Loucy (cell line): Measurements from ENCODE around the gene VSIG1.

Source experiments
- H2AFZ ChIP-seq: fragments of 200-600 bp; sonication (generic); 2 replicates; pipeline ENCODE4 v1.6.0; 2016; ENCODE audit warnings: antibody characterized with exemption, mild to moderate bottlenecking, low read length, moderate library complexity
- H3F3A ChIP-seq: fragments of 200-600 bp; 2 replicates; pipeline ENCODE4 v1.6.0; 2016; ENCODE audit warnings: antibody characterized with exemption, low read depth, mild to moderate bottlenecking
- H3K27me3 ChIP-seq: fragments of 200-600 bp; sonication (generic); 2 replicates; pipeline ENCODE4 v1.6.1; 2014; ENCODE audit warnings: low read length, mild to moderate bottlenecking; ENCODE audit not compliant: insufficient read depth, poor library complexity, severe bottlenecking
- H3K36me3 ChIP-seq: fragments of 200-600 bp; sonication (generic); 2 replicates; pipeline ENCODE4 v1.6.1; 2016; ENCODE audit warnings: low read length; ENCODE audit not compliant: insufficient read depth
- H3K4me1 ChIP-seq: fragments of 200-600 bp; sonication (generic); 2 replicates; pipeline ENCODE4 v1.5.1; 2014; ENCODE audit warnings: low read length, mild to moderate bottlenecking; ENCODE audit not compliant: insufficient read depth, poor library complexity, severe bottlenecking
- H3K4me2 ChIP-seq: fragments of 200-600 bp; sonication (generic); 2 replicates; pipeline ENCODE4 v1.6.0; 2014; ENCODE audit warnings: antibody characterized with exemption, low read length, low read depth, mild to moderate bottlenecking; ENCODE audit not compliant: poor library complexity, severe bottlenecking
- H3K4me3 ChIP-seq: fragments of 200-600 bp; sonication (generic); 2 replicates; pipeline ENCODE4 v1.5.1; 2014; ENCODE audit warnings: low read length, mild to moderate bottlenecking, mixed read lengths; ENCODE audit not compliant: poor library complexity, severe bottlenecking
- H3K79me2 ChIP-seq: fragments of 200-600 bp; sonication (generic); 2 replicates; pipeline ENCODE4 v1.6.1; 2014; ENCODE audit warnings: low read length; ENCODE audit not compliant: insufficient read depth
- H3K9ac ChIP-seq: fragments of 200-600 bp; sonication (generic); 2 replicates; pipeline ENCODE4 v1.6.0; 2014; ENCODE audit warnings: mild to moderate bottlenecking, low read depth, low read length, moderate library complexity; ENCODE audit not compliant: poor library complexity, severe bottlenecking
- H3K9me2 ChIP-seq: fragments of 200-600 bp; sonication (generic); replicated peaks from 2 replicates; pipeline ENCODE4 v1.6.1; 2016; ENCODE audit warnings: low read depth, low read length, mixed read lengths
- H3K9me3 ChIP-seq: fragments of 200-600 bp; sonication (generic); 2 replicates; pipeline ENCODE4 v1.6.1; 2014; ENCODE audit warnings: mild to moderate bottlenecking, antibody characterized with exemption, low read length, low read depth; ENCODE audit not compliant: insufficient read depth
- H4K20me1 ChIP-seq: fragments of 200-600 bp; sonication (generic); 2 replicates; pipeline ENCODE4 v1.6.0; 2014; ENCODE audit warnings: antibody characterized with exemption, low read length, mild to moderate bottlenecking; ENCODE audit not compliant: insufficient read depth, poor library complexity, severe bottlenecking
- EZH2phosphoT487 ChIP-seq: fragments of 200-600 bp; IDR thresholded peaks from 2 replicates; pipeline ENCODE4 v1.6.1; 2018; ENCODE audit warnings: antibody characterized with exemption, mild to moderate bottlenecking, moderate library complexity, borderline replicate concordance
- TF ChIP-seq, protein P1 (sequence below): fragments of 200-600 bp; sonication (generic); conservative IDR thresholded peaks from 2 replicates; pipeline ENCODE4 v1.5.1; 2014; ENCODE audit warnings: mild to moderate bottlenecking, antibody characterized with exemption, low read length

The VSIG1 gene

DNA sequence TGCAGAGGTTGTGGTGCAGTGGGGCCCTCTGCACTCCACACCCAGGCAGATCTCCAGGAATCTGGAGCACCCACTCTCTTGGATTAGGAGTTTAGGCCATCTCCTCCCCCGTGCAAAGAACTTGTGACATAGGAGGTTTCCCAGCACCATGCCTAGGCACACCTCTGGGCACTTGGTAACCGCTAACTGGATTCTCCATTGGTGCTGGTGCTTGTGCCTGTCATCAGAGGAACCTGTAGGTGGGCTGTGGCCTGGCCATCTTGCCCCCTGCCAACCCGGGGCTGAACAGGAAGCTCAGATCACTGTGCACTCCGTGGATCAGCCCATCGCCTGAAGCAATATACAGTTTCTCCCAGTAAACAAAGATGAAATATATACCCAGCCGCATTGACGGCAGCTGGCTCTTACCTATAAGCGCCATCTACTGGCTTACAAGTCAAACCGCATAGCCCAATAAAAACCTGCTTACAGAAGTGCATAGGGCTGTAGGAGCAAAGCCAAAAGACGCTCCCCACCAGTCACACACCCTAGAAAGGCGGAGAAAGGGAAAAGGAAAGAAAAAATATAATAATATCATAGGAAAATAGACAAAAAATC is 43.5 kb upstream of the VSIG1 start:
- no peak for TF ChIP-seq EZH2phosphoT487
- TF ChIP-seq, protein P1, sequence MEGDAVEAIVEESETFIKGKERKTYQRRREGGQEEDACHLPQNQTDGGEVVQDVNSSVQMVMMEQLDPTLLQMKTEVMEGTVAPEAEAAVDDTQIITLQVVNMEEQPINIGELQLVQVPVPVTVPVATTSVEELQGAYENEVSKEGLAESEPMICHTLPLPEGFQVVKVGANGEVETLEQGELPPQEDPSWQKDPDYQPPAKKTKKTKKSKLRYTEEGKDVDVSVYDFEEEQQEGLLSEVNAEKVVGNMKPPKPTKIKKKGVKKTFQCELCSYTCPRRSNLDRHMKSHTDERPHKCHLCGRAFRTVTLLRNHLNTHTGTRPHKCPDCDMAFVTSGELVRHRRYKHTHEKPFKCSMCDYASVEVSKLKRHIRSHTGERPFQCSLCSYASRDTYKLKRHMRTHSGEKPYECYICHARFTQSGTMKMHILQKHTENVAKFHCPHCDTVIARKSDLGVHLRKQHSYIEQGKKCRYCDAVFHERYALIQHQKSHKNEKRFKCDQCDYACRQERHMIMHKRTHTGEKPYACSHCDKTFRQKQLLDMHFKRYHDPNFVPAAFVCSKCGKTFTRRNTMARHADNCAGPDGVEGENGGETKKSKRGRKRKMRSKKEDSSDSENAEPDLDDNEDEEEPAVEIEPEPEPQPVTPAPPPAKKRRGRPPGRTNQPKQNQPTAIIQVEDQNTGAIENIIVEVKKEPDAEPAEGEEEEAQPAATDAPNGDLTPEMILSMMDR, result peak; percentile 65
- Histone ChIP-seq H3K9ac (peak overlapping the region; percentile 63), H3K4me3 (no peak overlapping the region), H4K20me1 (no peaks in the 10 kb centered on the region), H3K36me3 (no peaks in the 10 kb centered on the region), H3K4me1 (no peaks in the 10 kb centered on the region), H3K9me3 (no peaks in the 10 kb centered on the region), H3K4me2 (peak overlapping the region; percentile 47), H2AFZ (peak overlapping the region; percentile 88), H3K27me3 (no peaks in the 10 kb centered on the region), H3K79me2 (no peaks in the 10 kb centered on the region), H3F3A (no peaks in the 10 kb centered on the region), H3K9me2 (no peaks in the 10 kb centered on the region)

DNA sequence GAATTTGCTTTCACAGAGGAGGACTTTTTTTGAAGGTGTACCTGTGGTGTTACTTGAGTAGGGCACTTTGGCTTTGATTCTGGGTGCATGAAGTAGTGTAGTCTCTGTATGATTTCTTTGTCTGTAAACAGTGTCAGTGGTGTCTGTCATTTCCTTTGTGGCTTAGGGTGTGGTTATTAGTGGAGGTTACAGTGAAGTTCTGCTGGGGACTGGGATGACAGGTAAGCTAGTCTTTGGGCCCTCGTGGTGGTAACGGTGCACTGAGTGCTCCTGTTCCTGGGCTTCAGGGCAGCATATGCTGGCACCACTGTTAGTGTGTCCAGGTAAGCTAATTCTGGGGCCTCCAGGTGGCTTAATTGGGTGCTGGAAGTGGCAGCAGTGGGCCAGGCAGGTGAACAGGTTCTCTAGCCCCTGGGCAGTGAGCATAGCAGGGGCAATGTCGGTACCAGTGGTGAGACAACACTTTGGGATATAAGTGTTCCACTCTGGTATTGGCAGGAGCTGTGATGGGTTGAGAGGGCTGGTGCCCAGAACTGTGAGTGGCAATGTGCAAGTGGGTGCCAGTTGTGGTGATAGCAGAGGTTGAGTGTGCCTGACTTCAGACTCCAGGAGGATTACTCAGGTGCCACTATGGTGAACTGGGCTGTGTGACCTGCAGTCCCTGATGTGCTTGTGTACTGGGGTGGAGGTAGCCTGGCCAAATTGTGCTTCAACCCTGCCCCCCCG is 26.0 kb upstream of the VSIG1 start:
- H3K36me3 ChIP-seq, result no peaks in the 10 kb centered on the region
- peaks cover 21% of the 10 kb centered on the region for H3K4me1 ChIP-seq
- H3K9me3 ChIP-seq, result no peaks in the 10 kb centered on the region
- H3K27me3 ChIP-seq, result no peaks in the 10 kb centered on the region
- no peaks in the 10 kb centered on the region for H4K20me1 ChIP-seq
- no peak overlapping the region for H3K4me3 ChIP-seq
- no peaks in the 10 kb centered on the region for H3K9me2 ChIP-seq
- no peaks in the 10 kb centered on the region for H3K79me2 ChIP-seq
- no peak overlapping the region for H3K9ac ChIP-seq
- no peak overlapping the region for H2AFZ ChIP-seq
- no peaks in the 10 kb centered on the region for H3F3A ChIP-seq
- H3K4me2 ChIP-seq, result no peak overlapping the region
- TF ChIP-seq EZH2phosphoT487, result no peak
- TF ChIP-seq, protein P1, result no peak

DNA sequence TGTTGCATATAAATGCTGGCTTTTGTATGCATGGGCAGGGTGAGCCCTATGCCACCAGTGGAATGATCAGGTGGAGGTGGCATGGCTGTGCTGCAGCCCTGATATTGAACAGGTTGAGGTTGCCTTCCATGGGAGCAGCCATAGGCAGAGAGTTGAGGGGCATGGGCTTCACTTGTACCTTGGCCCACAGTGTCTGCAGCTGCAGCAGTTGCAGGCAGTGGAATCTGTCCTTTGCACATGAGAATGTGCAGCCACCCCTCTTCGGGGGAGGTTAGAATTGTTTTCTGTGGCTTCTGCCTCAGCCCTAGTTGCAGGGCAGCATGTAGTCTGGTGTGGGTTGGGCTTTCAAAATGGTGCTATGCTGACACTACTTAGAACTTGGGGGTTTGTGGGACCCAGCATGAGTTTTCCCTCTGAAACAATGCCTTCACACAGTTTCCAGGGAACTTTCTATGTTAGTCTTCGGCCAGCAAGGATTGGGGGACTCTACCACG is 25.4 kb upstream of the VSIG1 start:
- no peak overlapping the region for H3K9ac ChIP-seq
- no peak overlapping the region for H3K4me3 ChIP-seq
- H3K4me2 ChIP-seq, result no peak overlapping the region
- no peaks in the 10 kb centered on the region for H3K9me2 ChIP-seq
- no peaks in the 10 kb centered on the region for H4K20me1 ChIP-seq
- H3K9me3 ChIP-seq, result no peaks in the 10 kb centered on the region
- H3K4me1 ChIP-seq, result peaks cover 26% of the 10 kb centered on the region
- H3F3A ChIP-seq, result no peaks in the 10 kb centered on the region
- H3K36me3 ChIP-seq, result no peaks in the 10 kb centered on the region
- TF ChIP-seq EZH2phosphoT487, result no peak
- TF ChIP-seq, protein P1, result no peak
- H3K79me2 ChIP-seq, result no peaks in the 10 kb centered on the region
- no peaks in the 10 kb centered on the region for H3K27me3 ChIP-seq
- no peak overlapping the region; the same call in 1 of the 2 replicates for H2AFZ ChIP-seq
